Transverse colon (tissue), 4 donors: Measurements from ENCODE around the gene FNDC3B.

Experiments
- CTCF ChIP-seq, 5 experiments: fragments of 200-600 bp in 3 of 5; fragments of 450-650 bp in 2 of 5; sonication (generic) in 3 of 5; IDR thresholded peaks; 1 replicate in 2 of 5; 2 replicates in 3 of 5; pipeline ENCODE4 v1.5.1; 2016 to 2017; ENCODE audit warnings: antibody characterized with exemption in 5 of 5, inconsistent platforms in 3 of 5, mild to moderate bottlenecking in 2 of 5, moderate library complexity in 1 of 5
- POLR2A ChIP-seq: fragments of 450-650 bp; IDR thresholded peaks from one replicate; pipeline ENCODE4 v1.6.1; 2016; ENCODE audit warnings: antibody characterized with exemption, mild to moderate bottlenecking, moderate library complexity
- POLR2AphosphoS5 ChIP-seq, 3 donors: sonication (generic); formaldehyde crosslinking; IDR thresholded peaks; one replicate each; pipeline ENCODE4 v1.6.1; 2016; ENCODE audit warnings: antibody characterized with exemption in 3 of 3

- TF ChIP-seq CTCF (IDR thresholded peaks at IDR 0.05) (no peak), POLR2A (no peak), POLR2AphosphoS5 (IDR thresholded peaks at IDR 0.05) (no peak)
These were observed 348.4 kb downstream of the FNDC3B start for GRCh38 chr3:172387728-172388127.
